ENCODE results near the gene MTA3. TPM values are rescaled to one million over a fixed set of nuclear protein-coding genes. Genes with fewer than 3 reads are reported as not detected.

The MTA3 gene
- polyA plus RNA-seq, 3 donors: 2.0 to 4.5 (median 2.2) TPM

DNA sequence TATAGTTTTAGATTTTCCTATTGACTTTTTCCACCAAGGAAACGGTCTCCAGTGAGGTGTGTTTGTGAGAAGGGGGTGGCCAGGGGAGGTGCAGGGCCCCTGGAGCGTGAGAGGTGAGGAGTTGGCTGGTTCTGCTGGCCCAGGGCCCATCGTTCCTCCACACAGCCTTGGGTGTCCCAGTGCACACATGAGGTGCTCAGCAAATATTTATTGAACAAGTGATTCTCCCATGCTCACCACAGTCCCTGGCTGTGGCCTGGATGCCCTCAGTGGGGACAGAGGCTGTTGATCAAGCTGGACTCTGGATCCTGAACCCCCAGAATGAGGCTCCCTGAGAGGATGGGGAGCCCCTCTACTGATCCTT, 219.0 kb downstream of the MTA3 start:
- H3K27ac ChIP-seq (ENCODE audit: low read depth in 1 of 2, low read length in 2 of 2): no peak overlapping the region
- Mint-ChIP-seq H3K36me3 (peaks cover 24 to 27% of the 10 kb centered on the region in 2 donors), H3K4me1 (peaks cover 15% of the 10 kb centered on the region), H3K27ac (no peak overlapping the region), H3K4me3 (no peak overlapping the region), H3K9me3 (peaks cover 0 to 1% (median 0%) of the 10 kb centered on the region in 7 donors), H3K27me3 (ENCODE audit: low read depth in 3 of 3) (peaks cover 0 to 4% (median 0%) of the 10 kb centered on the region in 3 donors)
- peaks cover 0 to 6% of the 10 kb centered on the region in 2 donors for H3K36me3 ChIP-seq (replicated peaks in 1 of 2; ENCODE audit: control insufficient read depth in 1 of 2, insufficient read depth in 2 of 2, low read length in 2 of 2)
- H3K4me1 ChIP-seq (ENCODE audit: control insufficient read depth in 1 of 2, insufficient read depth in 2 of 2, low read length in 2 of 2): peaks cover 10 to 11% of the 10 kb centered on the region in 2 donors
- WGBS (ENCODE audit: insufficient coverage): 100% methylated on average over 1 of the region's 3 CpGs
- H3K27me3 ChIP-seq (ENCODE audit: control insufficient read depth in 2 of 2, insufficient read depth in 2 of 2, low read length in 2 of 2): no peaks in the 10 kb centered on the region
- TF ChIP-seq, protein P1, sequence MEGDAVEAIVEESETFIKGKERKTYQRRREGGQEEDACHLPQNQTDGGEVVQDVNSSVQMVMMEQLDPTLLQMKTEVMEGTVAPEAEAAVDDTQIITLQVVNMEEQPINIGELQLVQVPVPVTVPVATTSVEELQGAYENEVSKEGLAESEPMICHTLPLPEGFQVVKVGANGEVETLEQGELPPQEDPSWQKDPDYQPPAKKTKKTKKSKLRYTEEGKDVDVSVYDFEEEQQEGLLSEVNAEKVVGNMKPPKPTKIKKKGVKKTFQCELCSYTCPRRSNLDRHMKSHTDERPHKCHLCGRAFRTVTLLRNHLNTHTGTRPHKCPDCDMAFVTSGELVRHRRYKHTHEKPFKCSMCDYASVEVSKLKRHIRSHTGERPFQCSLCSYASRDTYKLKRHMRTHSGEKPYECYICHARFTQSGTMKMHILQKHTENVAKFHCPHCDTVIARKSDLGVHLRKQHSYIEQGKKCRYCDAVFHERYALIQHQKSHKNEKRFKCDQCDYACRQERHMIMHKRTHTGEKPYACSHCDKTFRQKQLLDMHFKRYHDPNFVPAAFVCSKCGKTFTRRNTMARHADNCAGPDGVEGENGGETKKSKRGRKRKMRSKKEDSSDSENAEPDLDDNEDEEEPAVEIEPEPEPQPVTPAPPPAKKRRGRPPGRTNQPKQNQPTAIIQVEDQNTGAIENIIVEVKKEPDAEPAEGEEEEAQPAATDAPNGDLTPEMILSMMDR (IDR thresholded peaks at IDR 0.05): no peak
- no peak for DNase-seq
- H4K20me1 ChIP-seq (ENCODE audit: insufficient read depth, low read length): no peaks in the 10 kb centered on the region
- H3K4me3 ChIP-seq (replicated peaks in 1 of 3; ENCODE audit: low read depth in 2 of 3, low read length in 3 of 3): no peak overlapping the region
- no peaks in the 10 kb centered on the region for H3K9me3 ChIP-seq (replicated peaks in 1 of 2; ENCODE audit: control insufficient read depth in 1 of 2, insufficient read depth in 1 of 2, low read length in 2 of 2)
- H2AFZ ChIP-seq (ENCODE audit: insufficient read depth, low read depth, low read length, poor library complexity, severe bottlenecking): no peak overlapping the region
- H3K4me2 ChIP-seq (replicated peaks; ENCODE audit: extremely low read depth, low read length, poor library complexity, severe bottlenecking): no peak overlapping the region
- intact Hi-C loops (cut with micrococcal nuclease): no loop called here
- H3K9ac ChIP-seq (ENCODE audit: insufficient read depth, low read length, poor library complexity, severe bottlenecking): no peak overlapping the region
- peaks cover 17% of the 10 kb centered on the region for H3K79me2 ChIP-seq (ENCODE audit: insufficient read depth, low read length)

DNA sequence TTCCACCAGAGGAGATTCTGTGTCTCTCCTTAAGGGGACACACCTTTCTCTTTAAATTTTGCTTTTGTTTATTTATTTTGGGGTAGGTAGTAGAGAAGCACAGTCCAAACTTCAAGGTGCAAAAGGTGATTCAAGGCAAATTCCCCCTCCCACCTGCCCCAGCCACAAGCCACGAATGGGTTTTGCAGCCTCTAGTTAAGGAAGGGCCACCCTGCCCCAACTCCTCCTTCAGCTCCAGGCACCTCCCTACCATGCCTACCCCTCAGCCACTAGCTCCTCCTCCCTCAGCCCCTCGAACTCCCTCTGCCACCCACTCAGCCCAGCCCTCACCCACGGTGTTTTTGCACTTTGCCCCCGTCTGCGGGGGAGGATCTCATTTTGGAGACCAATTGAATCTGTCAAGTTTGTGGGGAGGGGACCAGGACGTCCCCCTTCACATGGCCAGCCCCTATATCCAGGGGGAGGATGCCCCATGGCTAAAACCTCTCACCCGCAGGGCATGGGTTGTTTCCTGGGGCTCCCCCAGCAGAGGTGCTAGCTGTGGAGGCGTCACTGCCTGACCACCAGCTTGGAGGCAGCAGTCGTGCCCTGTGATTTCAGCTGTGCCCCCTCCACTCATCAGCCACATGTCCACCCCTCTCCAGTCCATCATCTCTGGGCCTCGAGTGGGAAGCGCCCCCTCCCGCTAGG, 219.5 kb downstream of the MTA3 start:
- TF ChIP-seq, protein P1 (IDR thresholded peaks at IDR 0.05): no peak
- no peak overlapping the region for H3K4me2 ChIP-seq (replicated peaks; ENCODE audit: extremely low read depth, low read length, poor library complexity, severe bottlenecking)
- Mint-ChIP-seq H3K27ac (no peak overlapping the region), H3K4me3 (no peak overlapping the region), H3K36me3 (peaks cover 19 to 22% of the 10 kb centered on the region in 2 donors), H3K9me3 (peaks cover 0 to 1% (median 0%) of the 10 kb centered on the region in 7 donors), H3K27me3 (ENCODE audit: low read depth in 3 of 3) (peaks cover 0 to 2% (median 0%) of the 10 kb centered on the region in 3 donors), H3K4me1 (peaks cover 15% of the 10 kb centered on the region)
- no peak overlapping the region for H2AFZ ChIP-seq (ENCODE audit: insufficient read depth, low read depth, low read length, poor library complexity, severe bottlenecking)
- no peak for DNase-seq
- no peak overlapping the region for H3K27ac ChIP-seq (ENCODE audit: low read depth in 1 of 2, low read length in 2 of 2)
- no peaks in the 10 kb centered on the region for H4K20me1 ChIP-seq (ENCODE audit: insufficient read depth, low read length)
- no peaks in the 10 kb centered on the region for H3K9me3 ChIP-seq (replicated peaks in 1 of 2; ENCODE audit: control insufficient read depth in 1 of 2, insufficient read depth in 1 of 2, low read length in 2 of 2)
- H3K36me3 ChIP-seq (replicated peaks in 1 of 2; ENCODE audit: control insufficient read depth in 1 of 2, insufficient read depth in 2 of 2, low read length in 2 of 2): peaks cover 0 to 6% of the 10 kb centered on the region in 2 donors
- WGBS (ENCODE audit: insufficient coverage): 96% methylated on average over 6 of the region's 12 CpGs
- peaks cover 22% of the 10 kb centered on the region for H3K79me2 ChIP-seq (ENCODE audit: insufficient read depth, low read length)
- H3K9ac ChIP-seq (ENCODE audit: insufficient read depth, low read length, poor library complexity, severe bottlenecking): no peak overlapping the region
- no peaks in the 10 kb centered on the region for H3K27me3 ChIP-seq (ENCODE audit: control insufficient read depth in 2 of 2, insufficient read depth in 2 of 2, low read length in 2 of 2)
- H3K4me3 ChIP-seq (replicated peaks in 1 of 3; ENCODE audit: low read depth in 2 of 3, low read length in 3 of 3): no peak overlapping the region
- intact Hi-C loops (cut with micrococcal nuclease): no loop called here
- H3K4me1 ChIP-seq (ENCODE audit: control insufficient read depth in 1 of 2, insufficient read depth in 2 of 2, low read length in 2 of 2): peaks cover 10 to 11% of the 10 kb centered on the region in 2 donors
